HG02870 (cell line): ENCODE data around the gene SIN3B.

ENCODE experiments used
- ATAC-seq: cut with Tn5 transposase; IDR thresholded peaks from one replicate; pipeline ENCODE4 v1.9.1; 2021; ENCODE audit warnings: mild to moderate bottlenecking, moderate library complexity; ENCODE audit not compliant: unreplicated experiment

Gene SIN3B

GRCh38 chr19:16822648-16823047 is 6.5 kb upstream of the SIN3B start:
- no peak for ATAC-seq

- no peak for ATAC-seq
Measured at GRCh38 chr19:16824658-16825311, 4.4 kb upstream of the SIN3B start.

GRCh38 chr19:16825312-16826052 is 3.7 kb upstream of the SIN3B start:
- no peak for ATAC-seq

GRCh38 chr19:16829822-16830289 is 658 bp downstream of the SIN3B start:
- no peak for ATAC-seq

- no peak for ATAC-seq
Measured at GRCh38 chr19:16830679-16831078, 1.5 kb downstream of the SIN3B start.

- no peak for ATAC-seq
Measured at GRCh38 chr19:16831531-16831930, 2.3 kb downstream of the SIN3B start.

GRCh38 chr19:16834747-16835146 is 5.5 kb downstream of the SIN3B start:
- ATAC-seq: no peak

GRCh38 chr19:16836115-16837034 is 7.2 kb downstream of the SIN3B start:
- ATAC-seq: no peak

- no peak for ATAC-seq
Measured at GRCh38 chr19:16837035-16837362, 7.8 kb downstream of the SIN3B start.

- no peak for ATAC-seq
Measured at GRCh38 chr19:16841391-16841926, 12.3 kb downstream of the SIN3B start.

- no peak for ATAC-seq
Measured at GRCh38 chr19:16846901-16847300, 17.7 kb downstream of the SIN3B start.

GRCh38 chr19:16847430-16847829 is 18.2 kb downstream of the SIN3B start:
- no peak for ATAC-seq

GRCh38 chr19:16849168-16849567 is 20.0 kb downstream of the SIN3B start:
- ATAC-seq: no peak

- no peak for ATAC-seq
Measured at GRCh38 chr19:16850133-16850532, 20.9 kb downstream of the SIN3B start.

GRCh38 chr19:16851031-16851712 is 22.0 kb downstream of the SIN3B start:
- no peak for ATAC-seq

- no peak for ATAC-seq
Measured at GRCh38 chr19:16853066-16853465, 23.9 kb downstream of the SIN3B start.

GRCh38 chr19:16856091-16856490 is 26.9 kb downstream of the SIN3B start:
- ATAC-seq: no peak

- no peak for ATAC-seq
Measured at GRCh38 chr19:16859626-16860025, 30.4 kb downstream of the SIN3B start.

- ATAC-seq: no peak
Measured at GRCh38 chr19:16860118-16860517, 30.9 kb downstream of the SIN3B start.

- ATAC-seq: no peak
Measured at GRCh38 chr19:16861011-16861410, 31.8 kb downstream of the SIN3B start.

- no peak for ATAC-seq
Measured at GRCh38 chr19:16861834-16862233, 32.6 kb downstream of the SIN3B start.
